ENCODE data around the gene BAIAP2L2. TPM values are rescaled to one million over a fixed set of nuclear protein-coding genes. Genes with fewer than 3 reads are reported as not detected.

The BAIAP2L2 gene
- total and polyA plus RNA-seq, 2 of the 4 experiments (the other 2 are of a cell fraction) = 0.18 to 0.46 TPM

DNA sequence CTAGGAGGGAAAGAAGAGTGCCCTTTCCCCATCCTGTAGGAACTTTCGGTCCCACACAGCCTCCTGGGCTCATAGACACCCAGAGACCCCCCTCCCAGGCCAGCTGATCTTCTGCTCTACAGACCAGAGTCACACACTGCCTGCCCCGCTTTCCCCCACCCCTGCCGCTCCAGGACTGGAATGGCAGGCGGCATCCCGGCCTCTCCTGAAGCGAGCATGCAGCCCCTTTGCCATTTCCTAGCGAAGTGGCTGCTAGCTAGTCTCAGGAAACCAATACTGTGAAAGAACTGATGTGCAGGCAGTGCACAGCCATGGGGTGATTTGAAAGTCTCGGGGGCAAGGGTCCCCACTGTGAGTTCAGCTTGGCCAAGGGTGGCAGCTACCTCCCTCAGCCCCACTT, 44.9 kb downstream of the BAIAP2L2 start:
- no peak overlapping the region for H3K56ac ChIP-seq (ENCODE audit: extremely low read depth, insufficient read depth, low read length)
- ATAC-seq (ENCODE audit: low read depth) (no peak), DNase-seq (no peak)
- no peak overlapping the region for H4K5ac ChIP-seq (ENCODE audit: low read depth, low read length)
- no peaks in the 10 kb centered on the region for H3K79me1 ChIP-seq (ENCODE audit: low read depth in 1 of 2, low read length in 2 of 2)
- TF ChIP-seq, protein P1, sequence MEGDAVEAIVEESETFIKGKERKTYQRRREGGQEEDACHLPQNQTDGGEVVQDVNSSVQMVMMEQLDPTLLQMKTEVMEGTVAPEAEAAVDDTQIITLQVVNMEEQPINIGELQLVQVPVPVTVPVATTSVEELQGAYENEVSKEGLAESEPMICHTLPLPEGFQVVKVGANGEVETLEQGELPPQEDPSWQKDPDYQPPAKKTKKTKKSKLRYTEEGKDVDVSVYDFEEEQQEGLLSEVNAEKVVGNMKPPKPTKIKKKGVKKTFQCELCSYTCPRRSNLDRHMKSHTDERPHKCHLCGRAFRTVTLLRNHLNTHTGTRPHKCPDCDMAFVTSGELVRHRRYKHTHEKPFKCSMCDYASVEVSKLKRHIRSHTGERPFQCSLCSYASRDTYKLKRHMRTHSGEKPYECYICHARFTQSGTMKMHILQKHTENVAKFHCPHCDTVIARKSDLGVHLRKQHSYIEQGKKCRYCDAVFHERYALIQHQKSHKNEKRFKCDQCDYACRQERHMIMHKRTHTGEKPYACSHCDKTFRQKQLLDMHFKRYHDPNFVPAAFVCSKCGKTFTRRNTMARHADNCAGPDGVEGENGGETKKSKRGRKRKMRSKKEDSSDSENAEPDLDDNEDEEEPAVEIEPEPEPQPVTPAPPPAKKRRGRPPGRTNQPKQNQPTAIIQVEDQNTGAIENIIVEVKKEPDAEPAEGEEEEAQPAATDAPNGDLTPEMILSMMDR (conservative IDR thresholded peaks at IDR 0.05; ENCODE audit: low read depth, low read length) = no peak
- no peaks in the 10 kb centered on the region for H4K20me1 ChIP-seq (ENCODE audit: insufficient read depth, low read length)
- H4K8ac ChIP-seq (ENCODE audit: low read depth in 2 of 2, low read length in 2 of 2) = no peak overlapping the region
- ChIA-PET POLR2A (ENCODE audit: unreplicated experiment) (interaction anchor here (0.6 kb wide), 1 partner anchor 297 kb away, joined by 4 read pairs; no protein-coding TSS in a partner anchor), CTCF (no interaction called here)
- BruUV-seq (replicated peaks) = no TSS peak
- no peak overlapping the region for H2AK9ac ChIP-seq (replicated peaks; ENCODE audit: low read depth, low read length, poor library complexity)
- peaks cover 16% of the 10 kb centered on the region for H3K36me3 ChIP-seq (ENCODE audit: control insufficient read depth, insufficient read depth, low read length)
- H2BK20ac ChIP-seq (ENCODE audit: low read depth, low read length) = no peak overlapping the region
- H2AK5ac ChIP-seq (ENCODE audit: low read depth, low read length) = no peak overlapping the region
- 100% methylated on average over 1 of the region's 8 CpGs; no CpG with 5 or more reads in 1 of the 2 experiments for WGBS, 2 experiments (ENCODE audit: extremely low coverage in 2 of 2, insufficient read length in 1 of 2)
- in situ Hi-C loops (cut with MboI; ENCODE audit: low sequenced_read_pairs) = no loop called here
- no peaks in the 10 kb centered on the region for H3K27me3 ChIP-seq (ENCODE audit: control insufficient read depth, insufficient read depth, low read length)
- no peak overlapping the region for H3K14ac ChIP-seq (replicated peaks; ENCODE audit: low read depth, low read length)
- H3K4ac ChIP-seq (ENCODE audit: low read depth, low read length) = no peak overlapping the region
- H3K9me1 ChIP-seq (ENCODE audit: insufficient read depth, low read length) = no peaks in the 10 kb centered on the region
- intact Hi-C loops (cut with micrococcal nuclease) = no loop called here
- H3K27ac ChIP-seq (ENCODE audit: insufficient read depth, low read length) = no peak overlapping the region
- no peak overlapping the region for H3K4me2 ChIP-seq (ENCODE audit: low read depth, low read length)
- no peak overlapping the region for H3K23ac ChIP-seq (ENCODE audit: low read depth, low read length)
- H3K4me3 ChIP-seq (ENCODE audit: insufficient read depth, low read depth, low read length) = no peak overlapping the region
- no peak overlapping the region for H2BK5ac ChIP-seq (ENCODE audit: low read depth, low read length, poor library complexity, severe bottlenecking)
- no peak overlapping the region for H2AFZ ChIP-seq (replicated peaks; ENCODE audit: low read length, poor library complexity)
- dilution Hi-C loops (cut with HindIII; ENCODE audit: low sequenced_read_pairs, unreplicated experiment) = no loop called here
- H3K18ac ChIP-seq (ENCODE audit: low read depth, low read length) = no peak overlapping the region
- no peak overlapping the region for H2BK15ac ChIP-seq (ENCODE audit: low read depth, low read length)
- no peak overlapping the region for H2BK120ac ChIP-seq (ENCODE audit: low read depth, low read length)
- H4K91ac ChIP-seq (ENCODE audit: insufficient read depth, low read depth, low read length) = no peak overlapping the region
- no peak overlapping the region for H3K9ac ChIP-seq (ENCODE audit: low read depth, low read length)
- H3K9me3 ChIP-seq (ENCODE audit: control insufficient read depth, insufficient read depth, low read length) = no peaks in the 10 kb centered on the region
- H3K4me1 ChIP-seq (ENCODE audit: control insufficient read depth, insufficient read depth, low read length) = no peaks in the 10 kb centered on the region

Measured in IMR-90 (cell line).